Heart right ventricle (tissue), 16 donors: ENCODE data around the gene ARID4B. TPM values are rescaled to one million over a fixed set of nuclear protein-coding genes. Genes with fewer than 3 reads are reported as not detected.

Experiments
- ATAC-seq, 8 donors: fragments of 200-7000 bp; cut with Tn5 transposase; one replicate each; pipeline ENCODE4 v1.9.1; 2020; ENCODE audit warnings: mild to moderate bottlenecking in 8 of 8, moderate library complexity in 8 of 8, moderate number of reproducible peaks in 1 of 8
- DNase-seq, 2 donors: peaks; one replicate each; pipeline ENCODE4 v3.0.0-alpha.2; 2020
- H3K27ac ChIP-seq, 10 donors: fragments of 200-600 bp; sonication (generic) in 2 of 10; one replicate each; pipeline versions ENCODE4 v1.5.0 to v1.8.0; 2020 to 2022; ENCODE audit warnings: mild to moderate bottlenecking in 3 of 10
- H3K27me3 ChIP-seq, 7 donors: fragments of 200-600 bp; one replicate each; pipeline ENCODE4 v1.8.0; 2021 to 2022; ENCODE audit warnings: mild to moderate bottlenecking in 2 of 7
- H3K36me3 ChIP-seq, 9 donors: fragments of 200-600 bp; sonication (generic) in 1 of 9; one replicate each; pipeline versions ENCODE4 v1.5.0 to v1.8.0; 2020 to 2022; ENCODE audit warnings: mild to moderate bottlenecking in 2 of 9
- H3K4me1 ChIP-seq, 9 donors: fragments of 200-600 bp; sonication (generic) in 1 of 9; one replicate each; pipeline versions ENCODE4 v1.5.0 to v1.8.0; 2020 to 2022; ENCODE audit warnings: mild to moderate bottlenecking in 4 of 9
- H3K4me3 ChIP-seq, 10 donors: fragments of 200-600 bp; sonication (generic) in 2 of 10; one replicate each; pipeline versions ENCODE4 v1.5.0 to v1.8.0; 2020 to 2022; ENCODE audit warnings: mild to moderate bottlenecking in 7 of 10, moderate library complexity in 2 of 10
- H3K9me3 ChIP-seq, 11 donors: fragments of 200-600 bp in 10 of 11; sonication (generic) in 2 of 11; one replicate each; pipeline versions ENCODE4 v1.5.0 to v1.8.0; 2013 to 2022; ENCODE audit warnings: mild to moderate bottlenecking in 2 of 11, control low read depth in 1 of 11, moderate library complexity in 1 of 11
- WGBS, 2 donors: extraction: QIAGEN DNeasy Blood & Tissue Kit; methylation state at CpG; one replicate each; pipeline ENCODE4 v1.1.7; 2013; ENCODE audit warnings: inconsistent platforms in 1 of 2; 5-methylcytosine and 5-hydroxymethylcytosine counted together
- intact Hi-C, 10 donors: fragments of 100-400 bp; cut with DNase I; formaldehyde crosslinking; loops; one replicate each; pipeline versions ENCODE4 v1.11.1 to v1.14.2; 2022
- polyA plus RNA-seq, 2 donors: library from polyadenylated mRNA; stranded (reverse); fragments of 200-250 nt; gene quantifications; one replicate each; pipeline ENCODE4 v1.2.3, GENCODE V29; 2013
- total RNA-seq, 10 donors: library from RNA; stranded (reverse); fragmentation: NEBNext Ultra II Directional in 3 of 10; extraction: Animal tissue kit (Norgen Biotek cat#: 25700) in 3 of 10; gene quantifications; one replicate each; pipeline versions ENCODE4 v1.2.1 to v1.2.4, GENCODE V29; 2021 to 2023
- TF ChIP-seq, protein P1 (sequence below), 9 donors: fragments of 200-600 bp; sonication (generic) in 2 of 9; IDR thresholded peaks; one replicate each; pipeline versions ENCODE4 v1.5.0 to v1.8.0; 2021 to 2022; ENCODE audit warnings: antibody characterized with exemption in 9 of 9, mild to moderate bottlenecking in 5 of 9, moderate library complexity in 1 of 9
- donor health status: Arrhythmogenic right ventricular cardiomyopathy.
- donor health status: ischemic (EF 13 %, LVEDD 7.1; RV severe dilation, severe dysfunction).
- donor health status: healthy with polysubstance abuse.
- donor health status: DM: no; HTN: yes; CAD: no.
- donor health status: DM: no; HTN: no; CAD: no.
- donor health status: ischemic (EF 25% LVEDD 6.9; RV normal size, moderate dysfunction).
- donor health status: ischemic (EF 25% LVEDD 5.7; RV mildly dilated, moderate dysfunction).
- donor health status: healthy.
- donor health status: DM: yes; HTN: yes; CAD: no.
- donor health status: Ischemic cardiomyopathy.
- donor health status: ischemic (EF 35%, LVEDD 5.7; RV mildly dilated, moderate dysfunction).
- donor health status: nonischemic (EF 11% LVEDD 7.7; RV severe dilation, severe dysfunction).
- donor health status: DM: yes; HTN: yes; CAD: no.
- donor health status: PGD.
- donor health status: ischemic (EF 29% LVEDD 5.4; RV normal size, mild dysfunction).
- donor health status: nonischemic (EF 23%, LVEDD 6.1; RV moderate dilation, normal function).

ARID4B gene
- total and polyA plus RNA-seq, 12 donors: 4.8 to 21.5 (median 15.5) TPM

DNA sequence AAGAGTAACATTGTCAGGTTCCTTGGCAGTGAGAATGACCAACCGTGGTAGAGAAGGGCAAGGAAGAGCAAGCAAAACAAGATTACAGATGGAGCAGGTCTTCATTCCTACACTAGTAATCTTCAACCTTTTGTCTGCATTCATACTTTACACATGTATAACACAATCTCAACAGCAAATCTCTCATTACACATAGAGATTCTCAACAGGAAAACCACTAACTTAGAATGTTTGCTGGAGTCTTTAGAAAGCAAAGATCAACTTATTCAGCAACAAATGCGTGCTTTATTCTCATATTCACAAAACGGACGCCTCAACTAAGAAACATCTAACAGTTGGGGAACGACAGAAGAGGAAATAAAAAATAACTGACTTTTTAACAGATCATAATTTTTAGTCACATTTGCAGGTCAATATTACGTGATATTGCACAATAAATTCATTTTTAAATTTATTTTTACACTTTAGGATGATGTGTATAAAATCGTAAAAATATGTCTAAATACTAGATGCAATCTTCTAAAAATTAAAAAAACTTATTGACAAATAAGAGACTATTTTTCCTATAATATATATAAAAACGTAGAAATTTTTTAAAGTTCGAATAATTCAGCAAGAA lies 82.9 kb downstream of the ARID4B start:
- intact Hi-C loops: no loop called here
- Histone ChIP-seq H3K9me3 (no peaks in the 10 kb centered on the region), H3K27ac (no peak overlapping the region), H3K27me3 (no peaks in the 10 kb centered on the region), H3K36me3 (peaks cover 0 to 59% (median 0%) of the 10 kb centered on the region in 9 donors), H3K4me3 (no peak overlapping the region), H3K4me1 (peaks cover 0 to 33% (median 0%) of the 10 kb centered on the region in 9 donors)
- ATAC-seq: no peak
- 89 to 94% methylated on average over 9 of the region's 9 CpGs for WGBS, 2 donors
- TF ChIP-seq, protein P1, sequence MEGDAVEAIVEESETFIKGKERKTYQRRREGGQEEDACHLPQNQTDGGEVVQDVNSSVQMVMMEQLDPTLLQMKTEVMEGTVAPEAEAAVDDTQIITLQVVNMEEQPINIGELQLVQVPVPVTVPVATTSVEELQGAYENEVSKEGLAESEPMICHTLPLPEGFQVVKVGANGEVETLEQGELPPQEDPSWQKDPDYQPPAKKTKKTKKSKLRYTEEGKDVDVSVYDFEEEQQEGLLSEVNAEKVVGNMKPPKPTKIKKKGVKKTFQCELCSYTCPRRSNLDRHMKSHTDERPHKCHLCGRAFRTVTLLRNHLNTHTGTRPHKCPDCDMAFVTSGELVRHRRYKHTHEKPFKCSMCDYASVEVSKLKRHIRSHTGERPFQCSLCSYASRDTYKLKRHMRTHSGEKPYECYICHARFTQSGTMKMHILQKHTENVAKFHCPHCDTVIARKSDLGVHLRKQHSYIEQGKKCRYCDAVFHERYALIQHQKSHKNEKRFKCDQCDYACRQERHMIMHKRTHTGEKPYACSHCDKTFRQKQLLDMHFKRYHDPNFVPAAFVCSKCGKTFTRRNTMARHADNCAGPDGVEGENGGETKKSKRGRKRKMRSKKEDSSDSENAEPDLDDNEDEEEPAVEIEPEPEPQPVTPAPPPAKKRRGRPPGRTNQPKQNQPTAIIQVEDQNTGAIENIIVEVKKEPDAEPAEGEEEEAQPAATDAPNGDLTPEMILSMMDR (IDR thresholded peaks at IDR 0.05): no peak
- DNase-seq: no peak

DNA sequence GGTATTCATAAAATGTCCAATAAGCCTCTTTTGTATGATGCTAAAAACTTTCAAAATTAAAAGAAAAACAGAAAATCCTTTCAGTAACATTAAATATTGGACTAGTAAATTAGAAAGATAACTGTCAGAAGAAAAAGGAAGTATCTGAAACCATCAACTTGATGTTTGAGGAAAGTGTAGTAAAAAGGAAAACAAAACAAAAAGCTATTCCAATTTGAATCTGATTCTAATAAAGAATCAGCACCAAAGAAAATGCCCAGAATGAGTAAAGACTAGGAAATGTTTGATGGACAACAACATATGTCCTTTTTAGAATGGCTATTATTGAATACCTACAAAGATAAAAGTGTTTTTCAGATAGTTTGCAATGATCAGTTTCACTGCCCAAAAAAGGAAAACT lies 87.0 kb downstream of the ARID4B start:
- intact Hi-C loops: no loop called here
- ATAC-seq: no peak
- Histone ChIP-seq H3K27ac (no peak overlapping the region), H3K4me1 (peaks cover 0 to 25% (median 0%) of the 10 kb centered on the region in 9 donors), H3K4me3 (no peak overlapping the region), H3K9me3 (no peaks in the 10 kb centered on the region), H3K27me3 (no peaks in the 10 kb centered on the region), H3K36me3 (peaks cover 0 to 65% (median 4%) of the 10 kb centered on the region in 9 donors)
- no peak for DNase-seq
- TF ChIP-seq, protein P1 (IDR thresholded peaks at IDR 0.05): no peak

DNA sequence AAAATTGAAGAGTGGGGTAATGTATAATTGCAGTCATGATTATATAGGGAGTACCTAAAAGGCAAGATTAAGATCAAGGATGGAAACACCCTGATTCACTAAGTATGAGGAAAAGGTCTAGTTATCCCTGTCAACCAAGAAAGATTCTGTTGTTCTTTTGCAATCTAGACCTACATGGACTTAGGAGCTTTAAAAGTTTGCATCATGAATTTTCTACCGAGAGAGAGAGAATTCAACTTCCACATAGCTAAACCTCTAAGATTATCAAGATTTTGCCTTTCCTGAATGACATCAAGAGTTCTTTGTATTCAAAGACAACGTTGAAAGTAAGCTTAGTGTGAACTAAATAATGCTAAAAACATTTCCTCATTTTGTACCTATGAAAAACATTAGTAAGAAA lies 88.1 kb downstream of the ARID4B start:
- WGBS, 2 donors: 42 to 44% methylated on average over 2 of the region's 2 CpGs
- TF ChIP-seq, protein P1 (IDR thresholded peaks at IDR 0.05): no peak
- intact Hi-C loops: no loop called here
- H3K36me3 ChIP-seq: peaks cover 0 to 67% (median 4%) of the 10 kb centered on the region in 9 donors
- DNase-seq: no peak
- peaks cover 0 to 15% (median 0%) of the 10 kb centered on the region in 9 donors for H3K4me1 ChIP-seq
- H3K27ac ChIP-seq: peak overlapping the region in 1 of 10 donors; percentile 13
- no peaks in the 10 kb centered on the region for H3K9me3 ChIP-seq
- H3K4me3 ChIP-seq: no peak overlapping the region
- no peaks in the 10 kb centered on the region for H3K27me3 ChIP-seq
- no peak for ATAC-seq

DNA sequence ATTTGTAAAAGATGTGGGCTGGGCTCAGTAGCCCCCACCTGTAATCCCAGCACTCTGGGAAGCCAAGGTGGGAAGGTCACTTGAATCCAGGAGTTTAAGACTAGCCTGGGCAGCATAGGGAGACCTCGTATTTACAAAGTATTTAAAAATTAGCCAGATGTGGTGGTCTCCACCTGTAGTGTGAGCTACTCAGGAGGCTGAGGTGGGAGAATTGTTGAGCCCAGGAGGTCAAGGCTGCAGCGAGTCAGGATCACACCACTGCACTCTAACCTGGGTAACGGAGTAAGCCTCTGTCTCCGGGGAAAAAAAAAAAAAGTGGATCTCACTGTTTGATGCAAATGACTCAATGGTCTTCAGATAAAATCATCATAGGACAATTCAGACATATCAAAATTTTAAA lies 89.4 kb downstream of the ARID4B start:
- WGBS, 2 donors: 93 to 95% methylated on average over 4 of the region's 4 CpGs
- H3K27me3 ChIP-seq: no peaks in the 10 kb centered on the region
- H3K36me3 ChIP-seq: peaks cover 0 to 71% (median 4%) of the 10 kb centered on the region in 9 donors
- peaks cover 0 to 14% (median 0%) of the 10 kb centered on the region in 9 donors for H3K4me1 ChIP-seq
- DNase-seq: no peak
- H3K4me3 ChIP-seq: no peak overlapping the region
- H3K9me3 ChIP-seq: no peaks in the 10 kb centered on the region
- ATAC-seq: no peak
- TF ChIP-seq, protein P1 (IDR thresholded peaks at IDR 0.05): no peak
- intact Hi-C loops: no loop called here
- H3K27ac ChIP-seq: no peak overlapping the region
